Measurements from ENCODE around the gene GIMAP2.

DNA sequence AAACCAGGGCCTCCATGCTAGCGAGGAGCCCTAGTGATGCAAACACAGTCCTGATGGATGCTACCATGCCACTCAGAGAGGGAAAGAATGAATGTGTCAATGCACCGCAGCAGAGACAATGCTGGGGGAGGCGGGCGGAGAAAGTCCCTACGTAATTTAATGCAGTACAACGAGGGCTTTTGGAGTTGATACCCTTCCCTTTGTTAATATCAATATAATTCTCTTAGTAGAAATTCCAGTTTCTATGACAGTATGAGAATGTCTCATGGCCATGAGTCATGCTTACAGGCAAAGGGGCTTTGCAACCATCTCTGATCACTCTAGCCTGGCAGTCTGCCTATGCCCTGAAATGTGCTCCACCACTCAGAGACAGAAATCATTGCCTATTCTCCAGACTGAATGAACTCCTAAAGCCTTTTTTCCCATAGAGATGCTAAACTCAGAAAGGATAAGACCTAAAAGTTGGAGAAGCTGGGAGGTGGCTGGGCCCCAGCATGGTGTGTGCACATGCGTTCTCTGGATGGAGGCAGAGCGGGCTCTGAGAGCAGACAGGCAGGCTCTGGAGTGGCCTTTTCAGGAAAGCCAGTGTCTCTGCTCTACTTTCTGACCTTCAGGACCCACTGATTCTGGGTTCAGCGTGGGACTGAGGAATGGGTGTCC lies 20.3 kb upstream of the GIMAP2 start:
- TF ChIP-seq, protein P1, sequence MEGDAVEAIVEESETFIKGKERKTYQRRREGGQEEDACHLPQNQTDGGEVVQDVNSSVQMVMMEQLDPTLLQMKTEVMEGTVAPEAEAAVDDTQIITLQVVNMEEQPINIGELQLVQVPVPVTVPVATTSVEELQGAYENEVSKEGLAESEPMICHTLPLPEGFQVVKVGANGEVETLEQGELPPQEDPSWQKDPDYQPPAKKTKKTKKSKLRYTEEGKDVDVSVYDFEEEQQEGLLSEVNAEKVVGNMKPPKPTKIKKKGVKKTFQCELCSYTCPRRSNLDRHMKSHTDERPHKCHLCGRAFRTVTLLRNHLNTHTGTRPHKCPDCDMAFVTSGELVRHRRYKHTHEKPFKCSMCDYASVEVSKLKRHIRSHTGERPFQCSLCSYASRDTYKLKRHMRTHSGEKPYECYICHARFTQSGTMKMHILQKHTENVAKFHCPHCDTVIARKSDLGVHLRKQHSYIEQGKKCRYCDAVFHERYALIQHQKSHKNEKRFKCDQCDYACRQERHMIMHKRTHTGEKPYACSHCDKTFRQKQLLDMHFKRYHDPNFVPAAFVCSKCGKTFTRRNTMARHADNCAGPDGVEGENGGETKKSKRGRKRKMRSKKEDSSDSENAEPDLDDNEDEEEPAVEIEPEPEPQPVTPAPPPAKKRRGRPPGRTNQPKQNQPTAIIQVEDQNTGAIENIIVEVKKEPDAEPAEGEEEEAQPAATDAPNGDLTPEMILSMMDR (IDR thresholded peaks at IDR 0.05) = no peak
- no peak for TF ChIP-seq POLR2A (IDR thresholded peaks at IDR 0.05)

Measured in prostate gland (tissue), 2 donors.